ENCODE measurements around the gene SLC16A8.
"Not testable (repeated sequence)": the region's sequence is repeated elsewhere in the genome, so short reads cannot be mapped to it uniquely, and the experiment has no call there.

Gene SLC16A8

DNA sequence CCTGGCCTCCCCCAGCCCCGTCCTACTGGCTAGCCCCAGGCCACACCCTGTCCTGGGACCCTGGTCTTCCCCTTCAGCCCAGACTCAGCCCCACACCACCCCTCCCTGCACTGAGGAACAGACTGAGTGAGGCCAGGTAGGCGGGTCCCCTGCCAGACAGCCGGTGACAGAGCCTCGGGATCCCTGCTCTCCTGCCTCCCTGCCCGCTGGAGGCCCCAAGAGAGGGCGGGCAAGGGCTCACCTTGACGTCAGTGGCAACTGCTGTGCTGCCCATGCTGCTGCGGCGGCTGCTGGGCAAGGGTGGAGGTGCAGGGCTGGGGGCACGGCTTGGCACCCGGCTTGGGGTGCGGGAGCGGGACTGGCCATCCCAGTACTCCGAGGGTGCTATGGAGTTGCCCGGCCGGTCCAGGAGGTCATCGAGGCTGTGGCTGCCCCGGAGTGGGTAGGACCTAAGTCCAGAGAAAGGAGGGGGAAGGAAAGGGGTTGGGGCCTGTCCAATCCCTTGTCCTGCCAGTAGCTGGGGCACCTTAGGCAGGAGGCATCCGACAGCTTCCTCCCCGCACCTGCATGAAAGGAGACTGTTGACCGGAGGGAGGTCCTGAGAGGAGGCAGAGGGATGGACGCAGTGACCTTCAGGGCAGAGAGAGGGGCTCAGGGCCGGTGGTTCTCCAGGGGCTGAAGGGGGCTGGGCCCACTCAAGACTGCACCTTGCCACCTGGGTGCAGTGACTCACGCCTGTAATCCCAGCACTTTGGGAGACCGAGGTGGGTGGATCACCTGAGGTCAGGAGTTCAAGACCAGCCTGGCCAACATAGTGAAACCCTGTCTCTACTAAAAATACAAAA lies 2.2 kb upstream of the SLC16A8 start:
- Histone ChIP-seq H3K4me1 (ENCODE audit: insufficient read depth, low read length) (peaks cover 23% of the 10 kb centered on the region; the same call in 1 of the 2 replicates), H3K9ac (ENCODE audit: low read depth, low read length) (no peak overlapping the region), H3K36me3 (ENCODE audit: insufficient read depth, low read length) (no peaks in the 10 kb centered on the region), H3K9me3 (ENCODE audit: control insufficient read depth, insufficient read depth, low read length) (no peaks in the 10 kb centered on the region)

DNA sequence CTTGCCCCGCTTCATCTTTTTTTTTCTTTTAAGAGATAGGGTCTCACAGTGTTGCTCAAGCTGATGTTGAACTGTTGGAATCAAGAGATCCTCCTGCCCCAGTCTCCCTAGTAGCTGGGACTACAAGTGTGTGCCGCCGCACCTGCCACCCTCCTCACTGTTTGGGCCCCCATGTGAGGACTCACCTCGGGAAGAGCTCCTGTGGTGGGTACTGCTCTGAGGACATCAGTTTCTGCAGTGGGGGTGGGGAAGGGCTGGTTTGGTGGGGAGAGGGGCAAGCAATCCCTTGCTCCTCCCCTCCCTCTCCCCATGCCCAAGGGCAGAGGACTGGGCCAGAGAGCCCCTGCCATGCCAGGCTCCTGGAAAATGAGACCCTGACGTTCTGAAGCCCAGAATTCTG lies 1.5 kb upstream of the SLC16A8 start:
- no peak overlapping the region for H3K9ac ChIP-seq (ENCODE audit: low read depth, low read length)
- no peaks in the 10 kb centered on the region for H3K36me3 ChIP-seq (ENCODE audit: insufficient read depth, low read length)
- peaks cover 23% of the 10 kb centered on the region; the same call in 1 of the 2 replicates for H3K4me1 ChIP-seq (ENCODE audit: insufficient read depth, low read length)
- no peaks in the 10 kb centered on the region for H3K9me3 ChIP-seq (ENCODE audit: control insufficient read depth, insufficient read depth, low read length)

DNA sequence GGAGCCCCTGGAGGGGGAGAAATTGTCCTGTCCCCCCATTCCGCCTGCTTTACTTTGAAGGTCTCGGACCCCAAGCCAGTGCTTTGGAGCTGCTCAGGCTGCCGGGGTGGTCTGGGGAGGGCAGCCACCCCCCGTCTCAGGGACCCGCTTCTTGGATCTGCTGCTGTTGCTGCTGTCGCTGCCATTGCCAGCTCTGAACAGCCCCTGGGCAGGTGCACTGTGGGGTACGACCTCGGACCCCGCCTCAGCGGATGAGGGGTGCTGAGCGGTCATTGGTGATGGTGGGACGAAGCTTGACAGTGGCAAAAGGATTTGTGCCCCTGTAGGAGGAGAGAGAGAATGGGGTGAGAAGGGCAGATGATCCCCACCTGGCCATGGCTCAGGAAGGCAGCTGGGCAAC lies 1.1 kb upstream of the SLC16A8 start:
- H3K4me1 ChIP-seq (ENCODE audit: insufficient read depth, low read length), result peaks cover 23% of the 10 kb centered on the region; the same call in 1 of the 2 replicates

DNA sequence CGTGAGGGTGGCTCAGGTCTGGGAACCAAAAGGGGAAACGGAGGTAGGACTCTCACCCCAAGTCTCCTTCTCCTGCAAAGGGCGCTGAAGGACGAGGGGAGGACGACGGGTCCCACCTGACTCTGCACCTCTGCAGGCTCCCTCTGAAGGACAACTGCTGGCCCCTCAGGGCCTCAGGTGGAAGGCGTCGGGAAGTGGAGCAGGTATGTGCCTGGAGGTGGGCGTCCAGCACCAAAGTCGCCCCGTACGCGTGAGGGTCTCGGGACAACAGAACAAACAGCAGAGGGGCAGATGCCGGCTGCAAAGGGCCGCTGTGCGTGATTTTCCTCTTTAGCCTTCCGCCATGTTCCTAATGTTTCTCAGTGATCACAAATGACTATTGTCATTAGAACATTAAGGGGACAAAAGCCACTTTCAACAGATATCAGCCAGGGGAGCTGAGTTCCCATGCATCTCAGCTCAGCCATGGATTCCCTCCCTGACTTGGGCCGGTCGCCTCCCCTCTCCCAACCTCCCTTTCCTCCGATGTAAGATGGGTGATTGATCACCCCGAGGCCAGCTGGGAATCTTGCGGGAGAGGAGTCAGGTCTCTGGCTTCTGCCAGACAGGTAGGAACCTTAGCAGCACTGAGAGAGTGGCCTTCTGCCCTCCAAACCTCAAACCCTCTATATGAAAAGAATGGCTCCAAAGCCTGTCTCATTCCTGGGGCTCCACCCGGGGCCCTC lies 836 bp downstream of the SLC16A8 start:
- Histone ChIP-seq H3K9me3 (ENCODE audit: control insufficient read depth, insufficient read depth, low read length) (no peaks in the 10 kb centered on the region), H3K36me3 (ENCODE audit: insufficient read depth, low read length) (no peaks in the 10 kb centered on the region), H3K4me1 (ENCODE audit: insufficient read depth, low read length) (peaks cover 21% of the 10 kb centered on the region; the same call in 1 of the 2 replicates), H3K9ac (ENCODE audit: low read depth, low read length) (no peak overlapping the region)

More for the DNA sequence above, 1.1 kb upstream of the SLC16A8 start:
- Histone ChIP-seq H3K9me3 (ENCODE audit: control insufficient read depth, insufficient read depth, low read length) (no peaks in the 10 kb centered on the region), H3K36me3 (ENCODE audit: insufficient read depth, low read length) (no peaks in the 10 kb centered on the region), H3K9ac (ENCODE audit: low read depth, low read length) (no peak overlapping the region)

DNA sequence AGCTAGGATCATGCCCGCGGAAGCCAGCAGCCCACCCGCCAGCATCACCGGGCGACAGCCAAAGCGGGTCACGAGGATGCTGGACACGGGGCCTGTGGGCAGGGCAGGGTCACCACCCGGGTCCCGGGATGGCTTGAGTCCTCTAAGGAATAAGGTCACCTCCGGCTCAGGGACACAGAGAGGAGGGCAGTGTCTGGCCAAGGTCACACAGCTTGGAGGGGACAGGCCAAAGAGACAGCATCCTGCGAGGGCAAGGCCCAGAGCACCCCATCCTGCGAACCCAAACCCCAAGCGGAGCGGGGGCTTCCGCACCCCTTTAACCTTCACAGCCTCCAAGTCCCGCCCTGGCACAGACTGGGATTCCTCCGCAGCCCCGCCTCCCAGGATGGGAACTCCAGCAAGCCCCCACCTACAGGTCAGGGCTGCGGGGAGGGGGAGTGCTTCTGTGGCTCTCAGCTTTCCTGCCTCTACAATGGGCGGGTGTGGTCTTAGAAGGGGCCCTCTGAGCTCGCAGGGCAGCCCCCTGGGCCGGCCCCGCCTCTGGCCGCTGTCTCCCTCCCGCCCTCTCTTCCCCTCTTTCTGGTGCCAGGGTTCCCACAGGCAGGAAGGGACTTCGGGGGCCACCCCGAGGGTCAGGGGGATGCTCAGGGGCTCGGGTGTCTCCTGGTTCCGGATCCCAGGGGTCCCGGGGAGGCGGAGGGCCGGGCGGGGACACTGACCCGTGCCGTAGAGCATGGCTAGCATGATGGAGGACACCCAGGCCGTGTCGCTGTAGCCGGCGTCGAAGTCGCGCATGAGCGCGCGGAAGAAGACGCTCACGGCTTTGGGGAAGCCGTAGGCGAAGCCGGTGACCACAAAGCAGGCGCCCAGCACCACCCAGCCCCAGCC lies 1.8 kb downstream of the SLC16A8 start:
- Histone ChIP-seq H3K36me3 (ENCODE audit: insufficient read depth, low read length) (no peaks in the 10 kb centered on the region), H3K4me1 (ENCODE audit: insufficient read depth, low read length) (peaks cover 21% of the 10 kb centered on the region; the same call in 1 of the 2 replicates), H3K9ac (ENCODE audit: low read depth, low read length) (peak overlapping the region; percentile 35; the same call in 1 of the 2 replicates), H3K9me3 (ENCODE audit: control insufficient read depth, insufficient read depth, low read length) (no peaks in the 10 kb centered on the region)

DNA sequence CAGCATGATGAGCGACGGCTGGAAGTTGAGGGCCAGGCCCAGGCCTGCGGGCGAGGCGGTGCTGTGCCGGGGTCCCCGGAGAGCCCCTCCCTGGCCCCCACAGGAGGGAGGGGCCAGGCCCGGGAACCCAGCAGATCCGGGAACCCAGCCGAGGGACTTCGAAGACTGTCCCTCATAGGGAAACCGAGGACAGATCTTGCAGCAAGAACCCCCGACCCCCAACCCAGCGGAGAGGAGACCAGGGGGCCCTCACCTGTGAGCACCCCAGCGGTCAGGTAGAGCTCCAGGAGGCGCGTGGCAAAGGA lies 2.4 kb downstream of the SLC16A8 start:
- Histone ChIP-seq H3K9ac (ENCODE audit: low read depth, low read length) (peak overlapping the region; percentile 35; the same call in 1 of the 2 replicates), H3K36me3 (ENCODE audit: insufficient read depth, low read length) (no peaks in the 10 kb centered on the region), H3K4me1 (ENCODE audit: insufficient read depth, low read length) (peaks cover 21% of the 10 kb centered on the region; the same call in 1 of the 2 replicates), H3K9me3 (ENCODE audit: control insufficient read depth, insufficient read depth, low read length) (no peaks in the 10 kb centered on the region)

DNA sequence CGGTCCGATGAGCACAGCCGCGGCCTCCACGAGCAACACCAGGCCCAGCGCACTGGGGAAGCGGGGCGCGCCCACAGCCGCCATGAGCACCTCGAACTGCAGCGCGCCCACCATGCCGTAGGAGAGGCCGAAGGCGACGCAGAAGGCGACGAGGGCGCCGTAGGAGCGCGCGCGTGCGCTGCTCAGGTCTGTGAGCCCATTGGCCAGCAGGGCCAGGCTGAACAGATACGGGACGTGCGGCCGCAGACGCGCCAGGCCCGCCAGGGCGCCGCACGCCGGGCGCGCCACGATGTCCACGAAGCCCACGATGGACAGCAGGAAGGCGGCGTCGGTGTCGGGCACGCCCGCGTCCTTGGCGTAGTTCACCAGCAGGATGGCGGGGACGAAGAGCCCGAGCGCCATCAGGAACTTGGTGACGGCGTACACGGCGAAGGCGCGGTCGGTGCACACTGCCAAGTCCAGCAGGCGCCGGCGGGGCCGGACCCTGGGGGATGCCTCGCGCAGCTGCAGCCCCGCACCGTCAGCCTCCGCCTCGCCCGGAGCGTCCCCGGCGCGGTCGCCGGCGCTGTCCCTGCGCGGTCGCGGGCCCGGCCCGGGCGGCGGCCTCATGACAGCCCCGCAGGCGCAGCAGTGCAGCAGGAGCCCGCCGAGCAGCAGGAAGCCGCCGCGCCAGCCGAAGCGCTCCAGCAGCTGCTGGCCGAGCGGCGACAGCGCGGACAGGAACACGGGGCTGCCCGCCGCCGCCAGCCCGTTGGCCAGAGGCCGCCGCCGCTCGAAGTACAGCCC lies 2.9 kb downstream of the SLC16A8 start:
- Histone ChIP-seq H3K9me3 (ENCODE audit: control insufficient read depth, insufficient read depth, low read length) (no peaks in the 10 kb centered on the region), H3K4me1 (ENCODE audit: insufficient read depth, low read length) (peaks cover 21% of the 10 kb centered on the region; the same call in 1 of the 2 replicates), H3K9ac (ENCODE audit: low read depth, low read length) (peak overlapping the region; percentile 35; the same call in 1 of the 2 replicates), H3K36me3 (ENCODE audit: insufficient read depth, low read length) (no peaks in the 10 kb centered on the region)

DNA sequence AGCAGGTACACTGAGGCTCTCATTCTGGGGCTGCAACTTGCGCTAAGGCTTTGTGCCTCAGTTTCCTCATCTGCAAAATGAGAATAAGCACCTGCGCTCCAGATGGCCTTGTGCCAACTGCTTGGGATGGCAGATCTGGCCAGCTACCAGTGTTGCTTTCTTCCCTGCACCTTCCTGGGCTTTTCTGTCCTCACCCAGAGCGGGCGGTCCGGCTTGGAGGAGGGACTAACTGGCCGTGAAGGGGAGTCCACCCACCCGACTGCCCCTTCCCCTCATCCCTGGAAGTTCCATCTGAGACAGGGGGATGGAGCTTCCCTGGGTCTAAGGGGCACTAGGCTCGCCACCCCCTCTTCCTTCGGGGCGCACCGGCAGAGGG lies 3.5 kb downstream of the SLC16A8 start:
- H3K9me3 ChIP-seq (ENCODE audit: control insufficient read depth, insufficient read depth, low read length), result no peaks in the 10 kb centered on the region
- H3K4me1 ChIP-seq (ENCODE audit: insufficient read depth, low read length), result peaks cover 20% of the 10 kb centered on the region; the same call in 1 of the 2 replicates
- H3K36me3 ChIP-seq (ENCODE audit: insufficient read depth, low read length), result no peaks in the 10 kb centered on the region
- no peak overlapping the region for H3K9ac ChIP-seq (ENCODE audit: low read depth, low read length)

DNA sequence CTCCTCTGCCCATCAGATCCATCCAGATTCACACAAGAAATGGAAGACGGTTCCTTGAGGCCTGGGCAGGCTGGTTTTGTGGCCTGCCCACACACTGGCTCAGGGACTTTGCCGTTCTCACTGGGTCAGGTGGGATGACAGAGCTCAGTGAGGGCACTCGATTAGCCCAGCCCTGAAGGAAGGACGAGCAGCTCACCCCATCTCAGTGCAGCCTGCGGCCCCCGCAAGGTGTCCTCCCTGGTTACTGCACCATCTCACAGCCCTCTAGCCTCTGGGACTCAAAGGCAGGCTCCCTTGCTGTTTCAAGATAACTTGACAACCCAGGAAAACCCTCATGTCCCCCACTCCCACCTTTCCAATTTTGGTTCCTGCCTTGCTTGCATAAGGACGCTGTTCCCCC lies 4.2 kb downstream of the SLC16A8 start:
- Histone ChIP-seq H3K9me3 (ENCODE audit: control insufficient read depth, insufficient read depth, low read length) (no peaks in the 10 kb centered on the region), H3K9ac (ENCODE audit: low read depth, low read length) (no peak overlapping the region), H3K36me3 (ENCODE audit: insufficient read depth, low read length) (no peaks in the 10 kb centered on the region), H3K4me1 (ENCODE audit: insufficient read depth, low read length) (peaks cover 18% of the 10 kb centered on the region; the same call in 1 of the 2 replicates)

DNA sequence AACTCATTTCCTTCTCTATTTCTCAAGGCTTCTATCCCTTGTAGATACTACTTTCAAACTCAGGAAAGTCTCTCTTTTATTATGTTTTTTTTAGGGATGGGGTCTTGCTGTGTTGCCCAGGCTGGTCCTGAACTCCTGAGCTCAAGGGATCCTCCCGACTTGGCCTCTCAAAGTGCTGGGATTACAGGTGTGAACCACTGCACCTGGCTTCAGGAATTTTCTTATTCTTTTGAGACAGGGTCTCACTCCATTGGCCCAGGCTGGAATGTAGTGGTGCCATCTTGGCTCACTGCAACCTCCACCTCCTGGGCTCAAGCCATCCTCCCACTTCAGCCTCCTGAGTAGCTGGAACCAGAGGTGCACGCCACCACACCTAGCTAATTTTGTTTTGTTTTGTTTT lies 4.8 kb downstream of the SLC16A8 start:
- not testable (repeated sequence) for H3K36me3 ChIP-seq (ENCODE audit: insufficient read depth, low read length); H3K9me3 ChIP-seq (ENCODE audit: control insufficient read depth, insufficient read depth, low read length); H3K9ac ChIP-seq (ENCODE audit: low read depth, low read length)
- peaks cover 14% of the 10 kb centered on the region; the same call in 1 of the 2 replicates for H3K4me1 ChIP-seq (ENCODE audit: insufficient read depth, low read length)

DNA sequence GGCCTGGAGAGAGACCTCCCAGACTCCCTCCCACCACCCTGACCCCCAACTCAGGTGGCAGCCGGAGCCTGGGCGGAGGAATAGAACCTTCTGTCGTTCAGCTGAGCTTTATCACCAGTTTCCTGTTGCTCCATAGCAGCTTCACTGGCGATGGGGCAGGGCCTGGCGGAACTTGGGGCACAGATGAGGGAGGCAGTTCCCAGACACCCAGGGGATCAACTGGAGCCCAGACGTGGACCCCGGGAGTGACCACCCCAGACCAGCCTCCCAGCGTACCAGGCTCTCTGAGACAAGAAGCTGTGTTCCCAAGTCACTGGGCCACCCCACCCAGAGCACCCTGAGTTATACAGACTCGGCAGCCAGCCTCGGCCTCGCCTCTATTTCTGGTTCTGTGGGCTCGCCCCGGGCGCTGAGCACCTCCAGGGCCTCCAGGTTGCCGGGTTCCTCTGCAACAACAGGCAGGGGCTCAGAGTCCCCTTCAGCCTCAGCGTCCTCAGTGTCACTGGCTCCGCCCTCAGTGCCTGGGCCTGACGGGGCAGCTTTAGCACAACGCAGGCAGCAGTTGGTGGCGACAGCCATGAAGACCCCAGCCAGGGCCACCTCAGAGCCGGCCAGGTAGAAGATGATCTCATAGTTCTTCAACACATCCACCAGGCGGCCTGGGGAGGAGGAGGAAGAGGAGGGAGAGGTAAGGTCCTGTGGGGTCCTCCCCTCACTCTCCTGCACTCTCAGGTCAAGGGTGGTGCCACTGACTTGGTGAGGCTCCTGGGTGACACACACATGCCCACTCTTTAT lies 5.7 kb downstream of the SLC16A8 start:
- Histone ChIP-seq H3K36me3 (ENCODE audit: insufficient read depth, low read length) (no peaks in the 10 kb centered on the region; the same call in 1 of the 2 replicates), H3K9ac (ENCODE audit: low read depth, low read length) (no peak overlapping the region), H3K4me1 (ENCODE audit: insufficient read depth, low read length) (peaks cover 7% of the 10 kb centered on the region; the same call in 1 of the 2 replicates)

DNA sequence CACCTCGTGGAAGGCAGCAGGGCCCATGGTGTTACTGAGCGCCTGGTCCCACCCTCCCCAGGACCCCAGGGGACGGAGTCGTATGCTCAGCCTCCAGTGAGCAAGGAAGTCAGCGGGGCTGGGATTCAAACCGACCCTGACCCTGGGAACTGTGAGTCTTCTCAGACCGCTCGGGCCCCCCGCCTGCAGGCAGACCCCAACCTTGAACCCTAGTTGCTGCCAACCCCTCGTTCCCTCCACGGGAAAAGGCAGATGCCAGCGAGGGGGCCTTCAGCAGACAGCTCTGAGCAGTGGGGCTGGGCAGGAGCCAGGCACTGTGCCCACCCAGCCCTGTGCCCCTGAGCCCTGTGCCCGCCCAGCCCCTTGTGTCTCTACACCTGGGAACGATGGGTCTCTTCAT lies 6.4 kb downstream of the SLC16A8 start:
- peaks cover 7% of the 10 kb centered on the region; the same call in 1 of the 2 replicates for H3K4me1 ChIP-seq (ENCODE audit: insufficient read depth, low read length)
- H3K9me3 ChIP-seq (ENCODE audit: control insufficient read depth, insufficient read depth, low read length), result no peaks in the 10 kb centered on the region
- H3K9ac ChIP-seq (ENCODE audit: low read depth, low read length), result no peak overlapping the region
- H3K36me3 ChIP-seq (ENCODE audit: insufficient read depth, low read length), result peaks cover 6% of the 10 kb centered on the region

More for the DNA sequence above, 5.7 kb downstream of the SLC16A8 start:
- H3K9me3 ChIP-seq (ENCODE audit: control insufficient read depth, insufficient read depth, low read length), result no peaks in the 10 kb centered on the region

DNA sequence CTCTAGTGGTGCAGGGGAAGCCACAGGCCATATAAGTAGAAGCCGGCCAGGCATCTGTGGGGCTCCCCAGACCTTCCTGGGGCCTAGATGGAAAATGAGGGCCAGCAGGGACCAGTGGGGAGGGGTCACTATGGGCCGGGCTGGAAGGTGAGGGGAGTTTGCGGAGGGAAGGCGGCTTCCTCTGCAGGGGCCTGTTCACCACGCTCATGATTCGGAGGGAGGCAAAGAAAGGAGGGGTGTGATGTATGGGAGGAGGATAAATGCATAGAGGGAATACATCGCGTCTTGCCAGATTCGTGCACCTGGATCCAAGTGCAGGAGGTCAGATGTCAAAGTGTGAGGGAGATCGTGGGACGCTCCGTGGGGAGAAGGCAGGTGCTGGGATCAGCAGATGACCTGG lies 6.9 kb downstream of the SLC16A8 start:
- peaks cover 7% of the 10 kb centered on the region for H3K36me3 ChIP-seq (ENCODE audit: insufficient read depth, low read length)
- H3K9ac ChIP-seq (ENCODE audit: low read depth, low read length), result no peak overlapping the region
- peaks cover 6% of the 10 kb centered on the region; the same call in 1 of the 2 replicates for H3K4me1 ChIP-seq (ENCODE audit: insufficient read depth, low read length)

More for the DNA sequence above, 6.9 kb downstream of the SLC16A8 start:
- no peaks in the 10 kb centered on the region for H3K9me3 ChIP-seq (ENCODE audit: control insufficient read depth, insufficient read depth, low read length)
